Uterus (tissue), 4 donors: Measurements from ENCODE around the gene FUS. TPM values are rescaled to one million over a fixed set of nuclear protein-coding genes. Genes with fewer than 3 reads are reported as not detected.
A peak's percentile ranks its signal among the peaks of the same experiment; 100 is the strongest.
"Not testable (repeated sequence)": the region's sequence is repeated elsewhere in the genome, so short reads cannot be mapped to it uniquely, and the experiment has no call there.

Source experiments
- DNase-seq, 2 donors: peaks; one replicate each; pipeline ENCODE4 v3.0.0-alpha.2; 2019 to 2020
- H3K27ac ChIP-seq, 2 donors: fragments of 200-600 bp; sonication (generic); 1 replicate in 1 of 2; 2 replicates in 1 of 2; pipeline ENCODE4 v1.5.1; 2016 to 2018
- H3K27me3 ChIP-seq, 2 donors: fragments of 200-600 bp; sonication (generic); one replicate each; pipeline ENCODE4 v1.5.1; 2018 to 2019; ENCODE audit warnings: control low read depth in 1 of 2
- H3K36me3 ChIP-seq, 2 donors: fragments of 200-600 bp; sonication (generic); one replicate each; pipeline ENCODE4 v1.5.1; 2019; ENCODE audit warnings: control low read depth in 1 of 2
- H3K4me1 ChIP-seq, 2 donors: fragments of 200-600 bp; sonication (generic); one replicate each; pipeline ENCODE4 v1.5.1; 2018 to 2019; ENCODE audit warnings: control low read depth in 1 of 2
- H3K4me3 ChIP-seq, 2 donors: fragments of 200-600 bp; sonication (generic); 1 replicate in 1 of 2; 2 replicates in 1 of 2; pipeline ENCODE4 v1.5.1; 2018 to 2019; ENCODE audit warnings: mild to moderate bottlenecking in 1 of 2
- H3K9me3 ChIP-seq, 2 donors: fragments of 200-600 bp; sonication (generic); one replicate each; pipeline ENCODE4 v1.5.1; 2019; ENCODE audit warnings: control low read depth in 1 of 2
- CTCF ChIP-seq, 4 experiments: fragments of 200-600 bp in 2 of 4; fragments of 450-650 bp in 2 of 4; sonication (generic) in 2 of 4; IDR thresholded peaks; one replicate each; pipeline ENCODE4 v1.5.1; 2016 to 2019; ENCODE audit warnings: antibody characterized with exemption in 4 of 4, mild to moderate bottlenecking in 2 of 4, moderate library complexity in 1 of 4
- POLR2A ChIP-seq, 2 donors: fragments of 450-650 bp; IDR thresholded peaks; one replicate each; pipeline ENCODE4 v1.6.1; 2016; ENCODE audit warnings: antibody characterized with exemption in 2 of 2, mild to moderate bottlenecking in 1 of 2, moderate library complexity in 1 of 2
- intact Hi-C: fragments of 100-400 bp; cut with DNase I; formaldehyde crosslinking; loops from one replicate; pipeline ENCODE4 v1.15.1; 2023; ENCODE audit warnings: low total_unique reads
- total RNA-seq, 4 donors: library from RNA; depleted of rRNA in 3 of 4; stranded (reverse); fragments of >200 nt in 3 of 4; gene quantifications; one replicate each; pipeline versions ENCODE4 v1.1.0 to v1.2.4, GENCODE V29; 2014 to 2023
- donor health status: DM: yes; HTN: yes; CAD: no.

Gene FUS
- total RNA-seq, 4 donors from 2014 or later, result 21.5 to 356 (median 109) TPM

- H3K27me3 ChIP-seq, result no peaks in the 10 kb centered on the region
- intact Hi-C loops, result no loop called here
- TF ChIP-seq CTCF (IDR thresholded peaks at IDR 0.05), result no peak
- TF ChIP-seq POLR2A (IDR thresholded peaks at IDR 0.05), result peak in 1 of 2 donors; percentile 31
- no peaks in the 10 kb centered on the region for H3K4me1 ChIP-seq
- H3K36me3 ChIP-seq, result no peaks in the 10 kb centered on the region
- H3K27ac ChIP-seq, result no peak within 1 kb of the TSS
- H3K4me3 ChIP-seq, result no peak within 1 kb of the TSS
- no peak for DNase-seq
- no peaks in the 10 kb centered on the region for H3K9me3 ChIP-seq
Measured at GRCh38 chr16:31135535-31136286, 44.2 kb upstream of the FUS start, which contains the start of gene PRSS8. PRSS8 (minus strand) TSS chr16:31135727; CDS start chr16:31135498, 229 bp downstream.

- no peak overlapping the region for H3K4me3 ChIP-seq
- H3K4me1 ChIP-seq, result peaks cover 0 to under 1% of the 10 kb centered on the region in 2 donors
- no peaks in the 10 kb centered on the region for H3K27me3 ChIP-seq
- TF ChIP-seq CTCF (IDR thresholded peaks at IDR 0.05) (no peak), POLR2A (IDR thresholded peaks at IDR 0.05) (no peak)
- intact Hi-C loops, result no loop called here
- DNase-seq, result no peak
- no peak overlapping the region for H3K27ac ChIP-seq
- no peaks in the 10 kb centered on the region for H3K9me3 ChIP-seq
- H3K36me3 ChIP-seq, result no peaks in the 10 kb centered on the region
Measured at GRCh38 chr16:31136287-31136662, 43.7 kb upstream of the FUS start.

- H3K27me3 ChIP-seq, H3K9me3 ChIP-seq, H3K27ac ChIP-seq, DNase-seq, intact Hi-C loops, H3K4me3 ChIP-seq, H3K36me3 ChIP-seq, H3K4me1 ChIP-seq: not testable (repeated sequence)
Measured at GRCh38 chr16:31136822-31137499, 43.0 kb upstream of the FUS start.

- peak overlapping the region in 1 of 2 donors; percentile 35 for H3K27ac ChIP-seq
- H3K27me3 ChIP-seq, result no peaks in the 10 kb centered on the region
- peak in 1 of 2 donors; percentile 53 for DNase-seq
- H3K36me3 ChIP-seq, result no peaks in the 10 kb centered on the region
- H3K4me1 ChIP-seq, result peaks cover 0 to 5% of the 10 kb centered on the region in 2 donors
- no peaks in the 10 kb centered on the region for H3K9me3 ChIP-seq
- TF ChIP-seq POLR2A (IDR thresholded peaks at IDR 0.05), result no peak
- TF ChIP-seq CTCF (IDR thresholded peaks at IDR 0.05), result no peak
- intact Hi-C loops, result no loop called here
- H3K4me3 ChIP-seq, result no peak overlapping the region
Measured at GRCh38 chr16:31138621-31139578, 41.0 kb upstream of the FUS start.

- H3K4me1 ChIP-seq, intact Hi-C loops, H3K36me3 ChIP-seq, H3K27me3 ChIP-seq, H3K4me3 ChIP-seq, DNase-seq, H3K9me3 ChIP-seq: not testable (repeated sequence)
- H3K27ac ChIP-seq, result peak overlapping the region; percentile 63 to 65
Measured at GRCh38 chr16:31141071-31141469, 38.9 kb upstream of the FUS start.
